IMR-90 (cell line): ENCODE data around the gene DNAJC28. TPM values are rescaled to one million over a fixed set of nuclear protein-coding genes. Genes with fewer than 3 reads are reported as not detected.

Experiments
- ATAC-seq: fragments of 200-7000 bp; cut with Tn5 transposase; 2 replicates; pipeline ENCODE4 v1.9.1; 2020; ENCODE audit warnings: low read depth, mild to moderate bottlenecking, moderate library complexity
- BruUV-seq: library from RNA; stranded (reverse); fragments of 400-500 nt; replicated peaks from 2 replicates; lab custom pipeline; 2021; lab: Mats Ljungman, UMichigan
- CTCF ChIA-PET: fragments of 300-600 bp; formaldehyde crosslinking; extraction: SDS; loops from one replicate; lab custom pipeline; 2021; ENCODE audit warnings: antibody characterized with exemption; lab: Yijun Ruan, JAX
- POLR2A ChIA-PET: fragments of 300-600 bp; sonication (Branson Sonifier 250); formaldehyde crosslinking; loops from one replicate; lab custom pipeline; 2022; ENCODE audit warnings: antibody characterized with exemption; ENCODE audit not compliant: unreplicated experiment; lab: Charles Lee
- DNase-seq: peaks from one replicate; pipeline ENCODE4 v3.0.0; 2013
- H2AFZ ChIP-seq: replicated peaks from 2 replicates; pipeline ENCODE3; 2013; ENCODE audit warnings: low read length, mild to moderate bottlenecking; ENCODE audit not compliant: poor library complexity
- H2AK5ac ChIP-seq: 2 replicates; pipeline ENCODE4 v1.6.1; 2013; ENCODE audit warnings: low read depth, low read length, inconsistent platforms
- H2AK9ac ChIP-seq: replicated peaks from 2 replicates; pipeline ENCODE3; 2013; ENCODE audit warnings: mild to moderate bottlenecking, low read depth, low read length, moderate library complexity; ENCODE audit not compliant: poor library complexity
- H2BK120ac ChIP-seq: 2 replicates; pipeline ENCODE4 v1.6.1; 2013; ENCODE audit warnings: low read depth, low read length, inconsistent platforms
- H2BK15ac ChIP-seq: 3 replicates; pipeline ENCODE4 v1.6.1; 2013; ENCODE audit warnings: low read depth, low read length, inconsistent platforms
- H2BK20ac ChIP-seq: 2 replicates; pipeline ENCODE4 v1.6.1; 2013; ENCODE audit warnings: low read depth, mild to moderate bottlenecking, inconsistent platforms, low read length, moderate library complexity
- H2BK5ac ChIP-seq: 2 replicates; pipeline ENCODE4 v1.6.1; 2013; ENCODE audit warnings: mild to moderate bottlenecking, low read depth, low read length, inconsistent platforms; ENCODE audit not compliant: poor library complexity, severe bottlenecking
- H3K14ac ChIP-seq: replicated peaks from 2 replicates; pipeline ENCODE4 v1.6.1; 2013; ENCODE audit warnings: low read depth, low read length, inconsistent platforms
- H3K18ac ChIP-seq: 2 replicates; pipeline ENCODE4 v1.6.1; 2013; ENCODE audit warnings: low read depth, low read length, control low read depth
- H3K23ac ChIP-seq: 2 replicates; pipeline ENCODE4 v1.6.1; 2013; ENCODE audit warnings: low read depth, low read length, inconsistent platforms
- H3K27ac ChIP-seq: 2 replicates; pipeline ENCODE4 v1.5.1; 2013; ENCODE audit warnings: mild to moderate bottlenecking, control low read depth, low read length; ENCODE audit not compliant: insufficient read depth
- H3K27me3 ChIP-seq: 2 replicates; pipeline ENCODE4 v1.6.1; 2013; ENCODE audit warnings: low read length; ENCODE audit not compliant: control insufficient read depth, insufficient read depth
- H3K36me3 ChIP-seq: 2 replicates; pipeline ENCODE4 v1.6.1; 2013; ENCODE audit warnings: low read length, mixed read lengths; ENCODE audit not compliant: control insufficient read depth, insufficient read depth
- H3K4ac ChIP-seq: 2 replicates; pipeline ENCODE4 v1.6.1; 2013; ENCODE audit warnings: low read depth, low read length, inconsistent platforms
- H3K4me1 ChIP-seq: 2 replicates; pipeline ENCODE4 v1.6.1; 2013; ENCODE audit warnings: low read length, mixed read lengths; ENCODE audit not compliant: control insufficient read depth, insufficient read depth
- H3K4me2 ChIP-seq: 2 replicates; pipeline ENCODE4 v1.6.1; 2013; ENCODE audit warnings: low read depth, mild to moderate bottlenecking, control low read depth, low read length, moderate library complexity
- H3K4me3 ChIP-seq: 2 replicates; pipeline ENCODE4 v1.5.1; 2013; ENCODE audit warnings: low read depth, mild to moderate bottlenecking, control low read depth, low read length, moderate library complexity; ENCODE audit not compliant: insufficient read depth
- H3K56ac ChIP-seq: 2 replicates; pipeline ENCODE4 v1.6.1; 2013; ENCODE audit warnings: low read length, inconsistent platforms; ENCODE audit not compliant: insufficient read depth; ENCODE audit errors: extremely low read depth
- H3K79me1 ChIP-seq, 2 experiments: 2 replicates each; pipeline ENCODE4 v1.6.1; 2013; ENCODE audit warnings: low read length in 2 of 2, inconsistent platforms in 1 of 2, low read depth in 1 of 2
- H3K9ac ChIP-seq: 2 replicates; pipeline ENCODE4 v1.6.1; 2013; ENCODE audit warnings: low read depth, low read length, control low read depth
- H3K9me1 ChIP-seq: 2 replicates; pipeline ENCODE4 v1.6.1; 2013; ENCODE audit warnings: low read length, inconsistent platforms; ENCODE audit not compliant: insufficient read depth
- H3K9me3 ChIP-seq: 2 replicates; pipeline ENCODE4 v1.6.1; 2013; ENCODE audit warnings: low read length; ENCODE audit not compliant: control insufficient read depth, insufficient read depth
- H4K20me1 ChIP-seq: 2 replicates; pipeline ENCODE4 v1.6.1; 2013; ENCODE audit warnings: low read length, inconsistent platforms; ENCODE audit not compliant: insufficient read depth
- H4K5ac ChIP-seq: 2 replicates; pipeline ENCODE4 v1.6.1; 2013; ENCODE audit warnings: mild to moderate bottlenecking, low read depth, low read length, control low read depth
- H4K8ac ChIP-seq, 2 experiments: 2 replicates each; pipeline ENCODE4 v1.6.1; 2013; ENCODE audit warnings: low read depth in 2 of 2, low read length in 2 of 2, control low read depth in 1 of 2, inconsistent platforms in 1 of 2
- H4K91ac ChIP-seq: 2 replicates; pipeline ENCODE4 v1.6.1; 2013; ENCODE audit warnings: low read depth, low read length, inconsistent platforms; ENCODE audit not compliant: insufficient read depth
- BHLHE40 ChIP-seq: fragments of 150-350 bp; IDR thresholded peaks from 2 replicates; pipeline ENCODE4 v1.6.1; 2016; ENCODE audit warnings: mild to moderate bottlenecking, low read depth, low read length
- POLR2A ChIP-seq: IDR thresholded peaks from 2 replicates; pipeline ENCODE4 v1.6.1; 2012; ENCODE audit warnings: mild to moderate bottlenecking, low read depth, low read length
- RFX5 ChIP-seq: IDR thresholded peaks from 2 replicates; pipeline ENCODE4 v1.8.0; 2012; ENCODE audit warnings: low read depth, mild to moderate bottlenecking, low read length, moderate library complexity
- WGBS, 2 experiments: methylation state at CpG; one replicate each; pipeline versions ENCODE4 v1.1.5 to v1.1.7; 2013; ENCODE audit warnings: missing lambda C conversion rate in 2 of 2; ENCODE audit not compliant: insufficient read length in 1 of 2; ENCODE audit errors: extremely low coverage in 2 of 2; 5-methylcytosine and 5-hydroxymethylcytosine counted together
- dilution Hi-C: fragments of 300-500 bp; cut with HindIII; formaldehyde crosslinking; loops from one replicate; pipeline ENCODE4 v1.14.3; 2018; ENCODE audit warnings: low sequenced_read_pairs; ENCODE audit not compliant: unreplicated experiment
- in situ Hi-C: fragments of 300-500 bp; cut with MboI; formaldehyde crosslinking; loops from 3 replicates; pipeline ENCODE4 v1.14.3; 2019; ENCODE audit warnings: low sequenced_read_pairs, inconsistent platforms, mixed read lengths
- intact Hi-C: fragments of 100-400 bp; cut with micrococcal nuclease; formaldehyde crosslinking; loops from 2 replicates; pipeline ENCODE4 v1.10.0; 2022
- polyA plus RNA-seq, 3 experiments: library from polyadenylated mRNA; depleted of rRNA; stranded (reverse); fragments of >200 nt; gene quantifications; 2 replicates each; pipeline ENCODE4 v1.2.3, GENCODE V29; 2012; ENCODE audit warnings: low replicate concordance in 1 of 3
- total RNA-seq: library from RNA; depleted of rRNA; stranded (reverse); fragments of >200 nt; gene quantifications from 2 replicates; pipeline ENCODE4 v1.2.3, GENCODE V29; 2012

DNAJC28 gene
- total and polyA plus RNA-seq, 2 of the 4 experiments (the other 2 are of a cell fraction), result 0.54 to 0.65 TPM

GRCh38 chr21:33493756-33494155 lies 2.2 kb upstream of the DNAJC28 start:
- no peak overlapping the region for H2BK5ac ChIP-seq
- 0 out of 4 replicates have a peak, but pooled peaks cover 0 to 2% of the 10 kb centered on the region in 2 experiments for H3K79me1 ChIP-seq
- H4K8ac ChIP-seq, result no peak overlapping the region
- H3K4me3 ChIP-seq, result no peak overlapping the region
- POLR2A ChIA-PET, result no interaction called here
- CTCF ChIA-PET, result no interaction called here
- H3K14ac ChIP-seq, result no peak overlapping the region
- DNase-seq, result no peak
- H3K36me3 ChIP-seq, result no peaks in the 10 kb centered on the region
- no peak overlapping the region for H4K91ac ChIP-seq
- H3K18ac ChIP-seq, result no peak overlapping the region
- BruUV-seq, result no TSS peak
- H4K5ac ChIP-seq, result no peak overlapping the region
- dilution Hi-C loops, result no loop called here
- H3K4me1 ChIP-seq, result peaks cover 3% of the 10 kb centered on the region; the same call in 1 of the 2 replicates
- no peak overlapping the region for H3K23ac ChIP-seq
- no peaks in the 10 kb centered on the region for H3K9me3 ChIP-seq
- H2BK20ac ChIP-seq, result no peak overlapping the region
- H2BK15ac ChIP-seq, result no peak overlapping the region
- H2AK5ac ChIP-seq, result no peak overlapping the region
- no CpG with 5 or more reads among the region's 3 CpGs for WGBS, 2 experiments
- H3K4me2 ChIP-seq, result no peak overlapping the region
- no peaks in the 10 kb centered on the region for H4K20me1 ChIP-seq
- no peak overlapping the region for H2AK9ac ChIP-seq
- no peak overlapping the region for H3K27ac ChIP-seq
- 0 out of 2 replicates have a peak, but pooled peaks cover 4% of the 10 kb centered on the region for H3K9me1 ChIP-seq
- H3K56ac ChIP-seq, result no peak overlapping the region
- intact Hi-C loops, result no loop called here
- H2BK120ac ChIP-seq, result no peak overlapping the region
- in situ Hi-C loops, result no loop called here
- H3K4ac ChIP-seq, result no peak overlapping the region
- H3K27me3 ChIP-seq, result peaks cover 8% of the 10 kb centered on the region; the same call in 1 of the 2 replicates
- no peak for ATAC-seq
- TF ChIP-seq RFX5, result no peak
- TF ChIP-seq POLR2A, result no peak
- TF ChIP-seq BHLHE40, result no peak
- H3K9ac ChIP-seq, result no peak overlapping the region
- H2AFZ ChIP-seq, result no peak overlapping the region
